HepG2 (cell line): ENCODE measurements around the gene GRM7. TPM values are rescaled to one million over a fixed set of nuclear protein-coding genes. Genes with fewer than 3 reads are reported as not detected.

Experiments
- ATAC-seq: fragments of 200-7000 bp; cut with Tn5 transposase; 3 replicates; pipeline ENCODE4 v1.9.1; 2020; ENCODE audit warnings: mild to moderate bottlenecking, moderate library complexity
- BruUV-seq: library from RNA; stranded (reverse); fragments of 400-500 nt; replicated peaks from 2 replicates; lab custom pipeline; 2021; lab: Mats Ljungman, UMichigan
- CTCF ChIA-PET: fragments of 300-600 bp; formaldehyde crosslinking; extraction: SDS; loops from one replicate; lab custom pipeline; 2021; ENCODE audit warnings: low total read pairs, inconsistent platforms, low intra/inter-chr PET ratio; lab: Yijun Ruan, JAX
- POLR2A ChIA-PET: fragments of 350-600 bp; sonication (Branson Sonifier 250); formaldehyde crosslinking; loops from one replicate; lab custom pipeline; 2020; ENCODE audit warnings: antibody characterized with exemption, inconsistent platforms; lab: Yijun Ruan, JAX
- DNase-seq: peaks from one replicate; pipeline ENCODE4 v3.0.0-alpha.2; 2015; ENCODE audit warnings: low spot score
- FAIRE-seq: peaks from 3 replicates; lab custom pipeline; 2011; peaks lifted over from hg19 to GRCh38; lab: Jason Lieb, UNC
- H2AFZ ChIP-seq: one replicate; pipeline ENCODE4 v1.6.1; 2011; ENCODE audit warnings: low read length, inconsistent platforms
- H3K27ac ChIP-seq: fragments of 300-600 bp; 3 replicates; pipeline ENCODE4 v1.8.0; 2011; ENCODE audit warnings: mixed run types, mild to moderate bottlenecking, mixed read lengths, low read length, inconsistent platforms; ENCODE audit not compliant: insufficient read depth; ENCODE audit errors: extremely low read length
- H3K27me3 ChIP-seq, 2 experiments: fragments of 200-600 bp in 1 of 2; 2 replicates in 1 of 2; 3 replicates in 1 of 2; pipeline versions ENCODE4 v1.6.0 to v1.8.0; 2011; ENCODE audit warnings: low read length in 2 of 2, mild to moderate bottlenecking in 2 of 2, moderate library complexity in 2 of 2, inconsistent platforms in 1 of 2; ENCODE audit not compliant: insufficient read depth in 2 of 2, control insufficient read depth in 1 of 2
- H3K36me3 ChIP-seq, 2 experiments: fragments of 200-600 bp in 1 of 2; replicated peaks in 1 of 2; 2 replicates in 1 of 2; 3 replicates in 1 of 2; pipeline versions ENCODE4 v1.5.1 to v1.8.0; 2011; ENCODE audit warnings: low read length in 2 of 2, inconsistent platforms in 1 of 2; ENCODE audit not compliant: insufficient read depth in 2 of 2, control insufficient read depth in 1 of 2
- H3K4me1 ChIP-seq: 2 replicates; pipeline ENCODE4 v1.5.1; 2012; ENCODE audit warnings: low read length, inconsistent platforms; ENCODE audit not compliant: insufficient read depth
- H3K4me2 ChIP-seq: 2 replicates; pipeline ENCODE4 v1.6.0; 2011; ENCODE audit warnings: low read depth, low read length, inconsistent platforms
- H3K4me3 ChIP-seq, 3 experiments: fragments of 200-600 bp in 1 of 3; sonication (generic), shearing (Covaris generic) in 1 of 3; replicated peaks in 1 of 3; 2 replicates each; pipeline ENCODE4 v1.5.1; 2011 to 2016; ENCODE audit warnings: low read length in 3 of 3, inconsistent platforms in 2 of 3, low read depth in 2 of 3, mild to moderate bottlenecking in 2 of 3, control low read depth in 1 of 3, mixed read lengths in 1 of 3; ENCODE audit not compliant: insufficient read depth in 1 of 3
- H3K79me2 ChIP-seq: one replicate; pipeline ENCODE4 v1.6.1; 2011; ENCODE audit warnings: low read length, inconsistent platforms; ENCODE audit not compliant: insufficient read depth
- H3K9ac ChIP-seq: 2 replicates; pipeline ENCODE4 v1.6.0; 2011; ENCODE audit warnings: mild to moderate bottlenecking, low read depth, low read length, inconsistent platforms; ENCODE audit not compliant: insufficient read depth
- H3K9me3 ChIP-seq: 2 replicates; pipeline ENCODE4 v1.5.1; 2012; ENCODE audit warnings: mild to moderate bottlenecking, low read length
- H4K20me1 ChIP-seq: 2 replicates; pipeline ENCODE4 v1.6.0; 2011; ENCODE audit warnings: inconsistent platforms, mild to moderate bottlenecking, low read length, moderate library complexity; ENCODE audit not compliant: insufficient read depth
- HDAC6 ChIP-seq: fragments of 200-600 bp; sonication (generic); IDR thresholded peaks from 2 replicates; pipeline ENCODE4 v1.7.0; 2017; ENCODE audit warnings: mild to moderate bottlenecking, antibody characterized with exemption, low read length, low read depth
- HNRNPLL ChIP-seq: fragments of 200-400 bp; formaldehyde crosslinking; IDR thresholded peaks from 2 replicates; pipeline ENCODE4 v1.6.1; 2017; ENCODE audit warnings: mild to moderate bottlenecking, low read depth, low read length; ENCODE audit not compliant: poor library complexity, severe bottlenecking
- TARDBP ChIP-seq: sonication (generic); formaldehyde crosslinking; IDR thresholded peaks from 2 replicates; pipeline ENCODE4 v1.8.0; 2022; ENCODE audit warnings: mild to moderate bottlenecking, missing genetic modification reagents
- TRIM24 ChIP-seq: sonication (generic); formaldehyde crosslinking; IDR thresholded peaks from 2 replicates; pipeline ENCODE4 v1.8.0; 2022; ENCODE audit warnings: mild to moderate bottlenecking, missing genetic modification reagents
- ZNF256 ChIP-seq: sonication (generic); formaldehyde crosslinking; conservative IDR thresholded peaks from 2 replicates; pipeline ENCODE4 v1.4.0; 2020; ENCODE audit warnings: missing genetic modification reagents
- ZNF607 ChIP-seq: sonication (generic); formaldehyde crosslinking; IDR thresholded peaks from 2 replicates; pipeline ENCODE4 v1.5.1; 2020; ENCODE audit warnings: missing genetic modification reagents, mild to moderate bottlenecking, borderline replicate concordance
- ZSCAN22 ChIP-seq: sonication (generic); formaldehyde crosslinking; IDR thresholded peaks from 2 replicates; pipeline ENCODE4 v1.4.0; 2020; ENCODE audit warnings: mild to moderate bottlenecking, missing genetic modification reagents
- WGBS: methylation state at CpG from one replicate; pipeline ENCODE4 v1.1.6; 2017; ENCODE audit warnings: low lambda C conversion rate; 5-methylcytosine and 5-hydroxymethylcytosine counted together
- in situ Hi-C: cut with HindIII; loops from 2 replicates; pipeline ENCODE4 v1.10.0; 2017; ENCODE audit warnings: low pct_unique_long_range_greater_than_20kb; ENCODE audit not compliant: extremely low pct_ligation_motif_present
- intact Hi-C: fragments of 100-400 bp; cut with micrococcal nuclease; formaldehyde crosslinking; loops from one replicate; pipeline ENCODE4 v1.10.0; 2022; ENCODE audit not compliant: unreplicated experiment
- polyA plus RNA-seq, 8 experiments: library from polyadenylated mRNA; depleted of rRNA in 3 of 8; stranded (reverse) in 7 of 8; unstranded in 1 of 8; fragments of >200 nt; fragmentation: Illumina TruSeq in 4 of 8; extraction: Trizol in 4 of 8; gene quantifications; 2 replicates each; pipeline versions ENCODE4 v1.2.1 to v1.2.3, GENCODE V29; 2011 to 2016; ENCODE audit warnings: low read depth in 4 of 8, missing spikeins in 1 of 8, mixed read lengths in 1 of 8; ENCODE audit not compliant: insufficient read depth in 1 of 8
- total RNA-seq, 5 experiments: library from RNA; depleted of rRNA; stranded (reverse); fragments of >200 nt; fragmentation: Illumina TruSeq; extraction: Trizol; gene quantifications; 2 replicates each; pipeline ENCODE4 v1.2.3, GENCODE V29; 2016; ENCODE audit warnings: low read depth in 1 of 5
- TF ChIP-seq, protein P1 (sequence below): sonication (generic); formaldehyde crosslinking; conservative IDR thresholded peaks from 2 replicates; pipeline ENCODE4 v1.4.0; 2020; ENCODE audit warnings: mild to moderate bottlenecking, missing genetic modification reagents, moderate library complexity
- TF ChIP-seq, protein P2 (sequence below): fragments of 450-650 bp; IDR thresholded peaks from 2 replicates; pipeline ENCODE4 v1.6.1; 2017; ENCODE audit warnings: mild to moderate bottlenecking

Gene GRM7
- total and polyA plus RNA-seq, 2 of the 13 experiments (the other 11 are each of a cell fraction or from before 2014, with no cell fraction given) = not detected

DNA sequence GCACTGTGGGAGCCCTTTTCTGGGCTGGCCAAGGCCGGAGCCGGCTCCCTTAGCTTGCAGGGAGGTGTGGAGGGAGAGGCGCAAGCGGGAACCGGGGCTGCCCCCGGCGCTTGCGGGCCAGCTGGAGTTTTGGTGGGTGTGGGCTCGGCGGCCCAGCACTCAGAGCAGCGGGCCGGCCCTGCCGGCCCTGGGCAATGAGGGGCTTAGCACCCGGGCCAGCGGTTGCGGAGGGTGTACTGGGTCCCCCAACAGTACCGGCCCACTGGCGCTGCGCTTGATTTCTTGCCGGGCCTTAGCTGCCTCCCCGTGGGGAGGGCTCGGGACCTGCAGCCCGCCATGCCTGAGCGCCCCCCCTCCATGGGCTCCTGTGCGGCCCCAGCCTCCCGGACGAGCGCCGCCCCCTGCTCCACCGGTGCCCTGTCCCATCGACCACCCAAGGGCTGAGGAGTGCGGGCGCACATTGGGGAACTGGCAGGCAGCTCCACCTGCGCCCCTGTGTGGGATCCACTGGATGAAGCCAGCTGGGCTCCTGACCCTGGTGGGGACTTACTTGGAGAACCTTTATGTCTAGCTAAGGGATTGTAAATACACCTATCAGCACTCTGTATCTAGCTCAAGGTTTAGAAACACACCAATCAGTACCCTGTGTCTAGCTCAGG is 707.7 kb downstream of the GRM7 start:
- H4K20me1 ChIP-seq = no peaks in the 10 kb centered on the region
- no peak overlapping the region for H3K4me2 ChIP-seq
- CTCF ChIA-PET = no interaction called here
- 43% methylated on average over 11 of the region's 34 CpGs for WGBS
- H3K4me3 ChIP-seq = no peak overlapping the region
- no peak overlapping the region for H3K9ac ChIP-seq
- FAIRE-seq = no peak
- POLR2A ChIA-PET = no interaction called here
- no peak for DNase-seq
- H3K27me3 ChIP-seq = no peaks in the 10 kb centered on the region
- H2AFZ ChIP-seq = no peak overlapping the region
- no peak for ATAC-seq
- no peak overlapping the region for H3K27ac ChIP-seq
- no peak for TF ChIP-seq ZNF607 (CRISPR knock-in tag)
- TF ChIP-seq HDAC6 = no peak
- no peak for TF ChIP-seq ZNF256
- TF ChIP-seq TRIM24 (CRISPR knock-in tag) = no peak
- TF ChIP-seq HNRNPLL = no peak
- TF ChIP-seq, protein P1, sequence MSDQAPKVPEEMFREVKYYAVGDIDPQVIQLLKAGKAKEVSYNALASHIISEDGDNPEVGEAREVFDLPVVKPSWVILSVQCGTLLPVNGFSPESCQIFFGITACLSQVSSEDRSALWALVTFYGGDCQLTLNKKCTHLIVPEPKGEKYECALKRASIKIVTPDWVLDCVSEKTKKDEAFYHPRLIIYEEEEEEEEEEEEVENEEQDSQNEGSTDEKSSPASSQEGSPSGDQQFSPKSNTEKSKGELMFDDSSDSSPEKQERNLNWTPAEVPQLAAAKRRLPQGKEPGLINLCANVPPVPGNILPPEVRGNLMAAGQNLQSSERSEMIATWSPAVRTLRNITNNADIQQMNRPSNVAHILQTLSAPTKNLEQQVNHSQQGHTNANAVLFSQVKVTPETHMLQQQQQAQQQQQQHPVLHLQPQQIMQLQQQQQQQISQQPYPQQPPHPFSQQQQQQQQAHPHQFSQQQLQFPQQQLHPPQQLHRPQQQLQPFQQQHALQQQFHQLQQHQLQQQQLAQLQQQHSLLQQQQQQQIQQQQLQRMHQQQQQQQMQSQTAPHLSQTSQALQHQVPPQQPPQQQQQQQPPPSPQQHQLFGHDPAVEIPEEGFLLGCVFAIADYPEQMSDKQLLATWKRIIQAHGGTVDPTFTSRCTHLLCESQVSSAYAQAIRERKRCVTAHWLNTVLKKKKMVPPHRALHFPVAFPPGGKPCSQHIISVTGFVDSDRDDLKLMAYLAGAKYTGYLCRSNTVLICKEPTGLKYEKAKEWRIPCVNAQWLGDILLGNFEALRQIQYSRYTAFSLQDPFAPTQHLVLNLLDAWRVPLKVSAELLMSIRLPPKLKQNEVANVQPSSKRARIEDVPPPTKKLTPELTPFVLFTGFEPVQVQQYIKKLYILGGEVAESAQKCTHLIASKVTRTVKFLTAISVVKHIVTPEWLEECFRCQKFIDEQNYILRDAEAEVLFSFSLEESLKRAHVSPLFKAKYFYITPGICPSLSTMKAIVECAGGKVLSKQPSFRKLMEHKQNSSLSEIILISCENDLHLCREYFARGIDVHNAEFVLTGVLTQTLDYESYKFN = no peak
- no peak for TF ChIP-seq ZSCAN22 (CRISPR knock-in tag)
- no peak for TF ChIP-seq TARDBP (CRISPR knock-in tag)
- TF ChIP-seq, protein P2, sequence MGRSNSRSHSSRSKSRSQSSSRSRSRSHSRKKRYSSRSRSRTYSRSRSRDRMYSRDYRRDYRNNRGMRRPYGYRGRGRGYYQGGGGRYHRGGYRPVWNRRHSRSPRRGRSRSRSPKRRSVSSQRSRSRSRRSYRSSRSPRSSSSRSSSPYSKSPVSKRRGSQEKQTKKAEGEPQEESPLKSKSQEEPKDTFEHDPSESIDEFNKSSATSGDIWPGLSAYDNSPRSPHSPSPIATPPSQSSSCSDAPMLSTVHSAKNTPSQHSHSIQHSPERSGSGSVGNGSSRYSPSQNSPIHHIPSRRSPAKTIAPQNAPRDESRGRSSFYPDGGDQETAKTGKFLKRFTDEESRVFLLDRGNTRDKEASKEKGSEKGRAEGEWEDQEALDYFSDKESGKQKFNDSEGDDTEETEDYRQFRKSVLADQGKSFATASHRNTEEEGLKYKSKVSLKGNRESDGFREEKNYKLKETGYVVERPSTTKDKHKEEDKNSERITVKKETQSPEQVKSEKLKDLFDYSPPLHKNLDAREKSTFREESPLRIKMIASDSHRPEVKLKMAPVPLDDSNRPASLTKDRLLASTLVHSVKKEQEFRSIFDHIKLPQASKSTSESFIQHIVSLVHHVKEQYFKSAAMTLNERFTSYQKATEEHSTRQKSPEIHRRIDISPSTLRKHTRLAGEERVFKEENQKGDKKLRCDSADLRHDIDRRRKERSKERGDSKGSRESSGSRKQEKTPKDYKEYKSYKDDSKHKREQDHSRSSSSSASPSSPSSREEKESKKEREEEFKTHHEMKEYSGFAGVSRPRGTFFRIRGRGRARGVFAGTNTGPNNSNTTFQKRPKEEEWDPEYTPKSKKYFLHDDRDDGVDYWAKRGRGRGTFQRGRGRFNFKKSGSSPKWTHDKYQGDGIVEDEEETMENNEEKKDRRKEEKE = no peak
- TF ChIP-seq, all 625 proteins: peak for 0
- Histone ChIP-seq H3K4me1 (no peaks in the 10 kb centered on the region), H3K9me3 (peaks cover 39% of the 10 kb centered on the region), H3K79me2 (no peaks in the 10 kb centered on the region), H3K36me3 (no peaks in the 10 kb centered on the region)
- in situ Hi-C loops (no loop called here), intact Hi-C loops (no loop called here)
- no TSS peak for BruUV-seq
